Sigmoid colon (tissue), 4 donors: ENCODE data around the gene FN1.

Experiments used
- CTCF ChIP-seq, 4 experiments: fragments of 450-650 bp in 3 of 4; fragments of 200-600 bp in 1 of 4; IDR thresholded peaks; one replicate each; pipeline ENCODE4 v1.5.1; 2016 to 2019; ENCODE audit warnings: antibody characterized with exemption in 4 of 4, mild to moderate bottlenecking in 3 of 4, moderate library complexity in 2 of 4
- EP300 ChIP-seq, 4 donors: sonication (generic); formaldehyde crosslinking; IDR thresholded peaks; one replicate each; pipeline ENCODE4 v1.6.1; 2017; ENCODE audit warnings: antibody characterized with exemption in 4 of 4
- POLR2AphosphoS5 ChIP-seq, 4 donors: sonication (generic); formaldehyde crosslinking; IDR thresholded peaks; one replicate each; pipeline ENCODE4 v1.6.1; 2017; ENCODE audit warnings: antibody characterized with exemption in 4 of 4

DNA sequence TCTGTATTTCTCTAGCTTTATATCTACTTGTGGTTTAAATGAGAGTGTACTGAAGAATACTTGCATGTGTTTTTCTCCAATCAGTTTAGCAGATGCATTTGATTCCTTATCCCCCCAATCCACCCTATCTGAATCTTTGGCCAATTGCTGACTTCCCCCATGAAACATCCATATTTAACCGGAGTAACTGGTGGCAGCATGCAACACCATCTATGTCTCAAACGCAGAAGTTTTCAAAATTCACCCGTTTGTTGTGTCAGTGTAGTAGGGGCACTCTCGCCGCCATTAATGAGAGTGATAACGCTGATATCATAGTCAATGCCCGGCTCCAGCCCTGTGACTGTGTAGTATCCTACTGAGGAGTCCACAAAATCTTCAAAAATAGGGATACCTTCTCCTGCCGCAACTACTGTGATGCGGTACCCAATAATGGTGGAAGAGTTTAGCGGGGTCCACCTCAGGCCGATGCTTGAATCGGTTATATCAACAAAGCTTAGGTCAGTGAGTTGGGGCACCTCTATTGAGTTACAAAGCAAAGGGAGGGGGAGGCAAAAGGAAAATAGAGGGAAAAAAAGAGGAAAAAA lies 43.1 kb downstream of the FN1 start:
- TF ChIP-seq CTCF (IDR thresholded peaks at IDR 0.05): no peak
- TF ChIP-seq EP300 (IDR thresholded peaks at IDR 0.05): no peak
- peak in 1 of 4 donors; percentile 11 for TF ChIP-seq POLR2AphosphoS5 (IDR thresholded peaks at IDR 0.05)
